K562 (cell line): ENCODE data around the gene DNAJB6. TPM values are rescaled to one million over a fixed set of nuclear protein-coding genes. Genes with fewer than 3 reads are reported as not detected.

Experiments
- ATAC-seq: fragments of 200-7000 bp; cut with Tn5 transposase; 3 replicates; pipeline ENCODE4 v1.9.1; 2020; ENCODE audit warnings: moderate library complexity
- BruUV-seq: library from RNA; stranded (reverse); fragments of 400-500 nt; replicated peaks from 2 replicates; lab custom pipeline; 2021; lab: Mats Ljungman, UMichigan
- CTCF ChIA-PET: fragments of 300-600 bp; formaldehyde crosslinking; extraction: SDS; loops from one replicate; lab custom pipeline; 2021; ENCODE audit warnings: low intra/inter-chr PET ratio; lab: Yijun Ruan, JAX
- POLR2A ChIA-PET: fragments of 300-600, 350-650 bp; sonication (Branson Sonifier 250); formaldehyde crosslinking; extraction: SDS; loops from one replicate; lab custom pipeline; 2021; ENCODE audit warnings: antibody characterized with exemption, inconsistent platforms; lab: Yijun Ruan, JAX
- DNase-seq, 4 experiments: peaks; one replicate each; pipeline versions ENCODE4 v3.0.0 to v3.0.0-alpha.2; 2011 to 2018; ENCODE audit warnings: low spot score in 3 of 4, mixed read lengths in 3 of 4; ENCODE audit errors: extremely low read depth in 1 of 4
- FAIRE-seq: peaks from 2 replicates; lab custom pipeline; 2011; peaks lifted over from hg19 to GRCh38; lab: Jason Lieb, UNC
- H2AFZ ChIP-seq: 2 replicates; pipeline ENCODE4 v1.6.0; 2011; ENCODE audit warnings: low read depth, low read length, control low read depth, inconsistent platforms
- H3K27ac ChIP-seq: fragments of 200-600 bp; 3 replicates; pipeline ENCODE4 v1.8.0; 2011; ENCODE audit warnings: low read depth, mild to moderate bottlenecking, control low read depth, inconsistent platforms, low read length, moderate library complexity, mixed read lengths; ENCODE audit errors: extremely low read depth
- H3K27me3 ChIP-seq, 2 experiments: fragments of 300-600 bp in 1 of 2; 2 replicates in 1 of 2; 3 replicates in 1 of 2; pipeline versions ENCODE4 v1.6.0 to v1.8.0; 2011; ENCODE audit warnings: inconsistent platforms in 2 of 2, low read length in 2 of 2, mild to moderate bottlenecking in 1 of 2, mixed read lengths in 1 of 2, moderate library complexity in 1 of 2; ENCODE audit not compliant: control insufficient read depth in 2 of 2, insufficient read depth in 2 of 2
- H3K36me3 ChIP-seq: fragments of 300-600 bp; 3 replicates; pipeline ENCODE4 v1.8.0; 2011; ENCODE audit warnings: mild to moderate bottlenecking, low read length, inconsistent platforms; ENCODE audit not compliant: control insufficient read depth, insufficient read depth
- H3K4me1 ChIP-seq, 2 experiments: fragments of 200-600 bp in 1 of 2; replicated peaks in 1 of 2; 2 replicates in 1 of 2; 3 replicates in 1 of 2; pipeline versions ENCODE4 v1.5.1 to v1.8.0; 2011; ENCODE audit warnings: inconsistent platforms in 2 of 2, low read length in 2 of 2, mild to moderate bottlenecking in 1 of 2, mixed read lengths in 1 of 2, moderate library complexity in 1 of 2; ENCODE audit not compliant: control insufficient read depth in 2 of 2, insufficient read depth in 2 of 2
- H3K4me2 ChIP-seq: 2 replicates; pipeline ENCODE4 v1.6.1; 2011; ENCODE audit warnings: low read length, control low read depth, inconsistent platforms, mixed read lengths; ENCODE audit not compliant: insufficient read depth
- H3K4me3 ChIP-seq: fragments of 200-600 bp; sonication (generic), shearing (Covaris generic); 2 replicates; pipeline ENCODE4 v1.5.1; 2016; ENCODE audit warnings: control low read depth, inconsistent platforms
- H3K79me2 ChIP-seq: fragments of 200-600 bp; 3 replicates; pipeline ENCODE4 v1.8.0; 2011; ENCODE audit warnings: low read length, inconsistent platforms; ENCODE audit not compliant: control insufficient read depth, insufficient read depth
- H3K9ac ChIP-seq, 2 experiments: 2 replicates each; pipeline versions ENCODE4 v1.6.0 to v1.6.1; 2011; ENCODE audit warnings: low read depth in 2 of 2, low read length in 2 of 2, control low read depth in 1 of 2, inconsistent platforms in 1 of 2, mild to moderate bottlenecking in 1 of 2, mixed read lengths in 1 of 2; ENCODE audit not compliant: insufficient read depth in 1 of 2
- H3K9me1 ChIP-seq: one replicate; pipeline ENCODE4 v1.6.0; 2011; ENCODE audit warnings: inconsistent platforms, mild to moderate bottlenecking, low read length, moderate library complexity; ENCODE audit not compliant: control insufficient read depth, insufficient read depth
- H3K9me3 ChIP-seq: replicated peaks from 2 replicates; pipeline ENCODE4 v1.5.1; 2011; ENCODE audit warnings: low read depth, low read length, inconsistent platforms; ENCODE audit not compliant: control insufficient read depth, insufficient read depth
- H4K20me1 ChIP-seq: replicated peaks from 2 replicates; pipeline ENCODE4 v1.6.1; 2011; ENCODE audit warnings: low read length, inconsistent platforms, mixed read lengths; ENCODE audit not compliant: control insufficient read depth, insufficient read depth
- PHB2 ChIP-seq: fragments of 450-650 bp; IDR thresholded peaks from 2 replicates; pipeline ENCODE4 v1.6.1; 2017; ENCODE audit warnings: low read depth
- ZBTB2 ChIP-seq: fragments of 450-650 bp; IDR thresholded peaks from 2 replicates; pipeline ENCODE4 v1.6.1; 2016; ENCODE audit warnings: antibody characterized with exemption
- ZFP30 ChIP-seq: fragments of 250-450 bp; sonication (Bioruptor Pico); IDR thresholded peaks from 2 replicates; pipeline ENCODE4 v1.8.0; 2022; ENCODE audit warnings: moderate library complexity, mild to moderate bottlenecking, inconsistent platforms, borderline replicate concordance
- ZFPM2 ChIP-seq: fragments of 250-450 bp; sonication (Bioruptor Pico); IDR thresholded peaks from 2 replicates; pipeline ENCODE4 v1.5.1; 2022; ENCODE audit warnings: mild to moderate bottlenecking
- ZNF280B ChIP-seq: fragments of 250-450 bp; sonication (Bioruptor Pico); IDR thresholded peaks from 2 replicates; pipeline ENCODE4 v1.5.1; 2021; ENCODE audit warnings: mild to moderate bottlenecking
- ZNF584 ChIP-seq: fragments of 200-800 bp; sonication (Bioruptor generic); IDR thresholded peaks from 2 replicates; pipeline ENCODE4 v1.6.1; 2016; ENCODE audit warnings: low read depth, mild to moderate bottlenecking, missing genetic modification characterization, missing compliant biosample characterization
- WGBS: fragments of 100-300 bp; shearing (Covaris generic); methylation state at CpG from one replicate; pipeline ENCODE4 v1.1.6; 2016; ENCODE audit warnings: low coverage, mixed read lengths; ENCODE audit not compliant: insufficient coverage; ENCODE audit errors: missing lambda C conversion rate; 5-methylcytosine and 5-hydroxymethylcytosine counted together
- in situ Hi-C: fragments of 300-500 bp; cut with MboI; formaldehyde crosslinking; loops from 4 replicates; pipeline ENCODE4 v1.15.0; 2018; ENCODE audit warnings: inconsistent platforms, mixed read lengths
- intact Hi-C: fragments of 100-400 bp; cut with micrococcal nuclease; formaldehyde crosslinking; loops from 2 replicates; pipeline ENCODE4 v1.14.2; 2022
- polyA plus RNA-seq, 8 experiments: library from polyadenylated mRNA; depleted of rRNA in 4 of 8; stranded (reverse) in 5 of 8; unstranded in 3 of 8; fragments of >200 nt; fragmentation: Nextera tagmentation in 2 of 8; fragmentation: Illumina TruSeq in 1 of 8; extraction: Ambion mirVana in 2 of 8; extraction: Trizol in 1 of 8; gene quantifications; 2 replicates each; pipeline versions ENCODE4 v1.2.1 to v1.2.3, GENCODE V29; 2011 to 2014; ENCODE audit warnings: inconsistent platforms in 1 of 8, missing spikeins in 1 of 8
- total RNA-seq, 7 experiments: library from RNA; depleted of rRNA in 6 of 7; stranded (reverse); fragments of >200 nt in 6 of 7; fragmentation: Illumina TruSeq in 2 of 7; extraction: Trizol in 2 of 7; gene quantifications; 2 replicates each; pipeline versions ENCODE4 v1.2.1 to v1.2.3, GENCODE V29; 2011 to 2021; ENCODE audit warnings: low replicate concordance in 1 of 7
- TF ChIP-seq, protein P1 (sequence below): sonication (generic); formaldehyde crosslinking; IDR thresholded peaks from 2 replicates; pipeline ENCODE4 v1.8.0; 2022; ENCODE audit warnings: missing genetic modification reagents, mild to moderate bottlenecking, borderline replicate concordance

The DNAJB6 gene
- total and polyA plus RNA-seq, 9 of the 15 experiments (the other 6 are each of a cell fraction or from before 2014, with no cell fraction given) = 84.5 to 158 (median 135) TPM

- WGBS = 2% methylated on average over 27 of the region's 27 CpGs
- H3K27me3 ChIP-seq = peaks cover 31 to 50% of the 10 kb centered on the region in 2 experiments
- no peaks in the 10 kb centered on the region for H3K36me3 ChIP-seq
- peaks cover 0 to 12% of the 10 kb centered on the region in 2 experiments; a peak in 1 of 5 replicates for H3K4me1 ChIP-seq
- no peak overlapping the region for H3K4me3 ChIP-seq
- CTCF ChIA-PET = no interaction called here
- peak; percentile 53 for ATAC-seq
- H4K20me1 ChIP-seq = no peaks in the 10 kb centered on the region
- BruUV-seq = no TSS peak
- in situ Hi-C loops (no loop called here), intact Hi-C loops (no loop called here)
- DNase-seq = no peak
- no peaks in the 10 kb centered on the region for H3K9me1 ChIP-seq
- POLR2A ChIA-PET = no interaction called here
- peak overlapping the region in 1 of 2 experiments; percentile 17; a peak in 1 of 4 replicates for H3K9ac ChIP-seq
- H3K79me2 ChIP-seq = no peaks in the 10 kb centered on the region
- H2AFZ ChIP-seq = no peak overlapping the region
- TF ChIP-seq, protein P1, sequence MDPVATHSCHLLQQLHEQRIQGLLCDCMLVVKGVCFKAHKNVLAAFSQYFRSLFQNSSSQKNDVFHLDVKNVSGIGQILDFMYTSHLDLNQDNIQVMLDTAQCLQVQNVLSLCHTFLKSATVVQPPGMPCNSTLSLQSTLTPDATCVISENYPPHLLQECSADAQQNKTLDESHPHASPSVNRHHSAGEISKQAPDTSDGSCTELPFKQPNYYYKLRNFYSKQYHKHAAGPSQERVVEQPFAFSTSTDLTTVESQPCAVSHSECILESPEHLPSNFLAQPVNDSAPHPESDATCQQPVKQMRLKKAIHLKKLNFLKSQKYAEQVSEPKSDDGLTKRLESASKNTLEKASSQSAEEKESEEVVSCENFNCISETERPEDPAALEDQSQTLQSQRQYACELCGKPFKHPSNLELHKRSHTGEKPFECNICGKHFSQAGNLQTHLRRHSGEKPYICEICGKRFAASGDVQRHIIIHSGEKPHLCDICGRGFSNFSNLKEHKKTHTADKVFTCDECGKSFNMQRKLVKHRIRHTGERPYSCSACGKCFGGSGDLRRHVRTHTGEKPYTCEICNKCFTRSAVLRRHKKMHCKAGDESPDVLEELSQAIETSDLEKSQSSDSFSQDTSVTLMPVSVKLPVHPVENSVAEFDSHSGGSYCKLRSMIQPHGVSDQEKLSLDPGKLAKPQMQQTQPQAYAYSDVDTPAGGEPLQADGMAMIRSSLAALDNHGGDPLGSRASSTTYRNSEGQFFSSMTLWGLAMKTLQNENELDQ (CRISPR knock-in tag) = no peak
- no peak for TF ChIP-seq PHB2
- no peak for TF ChIP-seq ZBTB2
- no peak for TF ChIP-seq ZNF280B (CRISPR knock-in tag)
- no peak for TF ChIP-seq ZNF584 (CRISPR knock-in tag)
- no peak for TF ChIP-seq ZFPM2
- TF ChIP-seq ZFP30 = no peak
- FAIRE-seq = no peak
- no peak overlapping the region for H3K4me2 ChIP-seq
- no peak overlapping the region for H3K27ac ChIP-seq
- H3K9me3 ChIP-seq = no peaks in the 10 kb centered on the region
Measured at GRCh38 chr7:157444011-157444842, 107.4 kb downstream of the DNAJB6 start.
